LNCaP clone FGC (cell line): ENCODE results near the gene ADAM11.

ENCODE experiments used
- DNase-seq: peaks from one replicate; pipeline ENCODE4 v3.0.0-alpha.2; 2011; ENCODE audit warnings: low read depth
- H3K4me3 ChIP-seq: 2 replicates; pipeline ENCODE4 v1.5.1; 2011; ENCODE audit warnings: mild to moderate bottlenecking, low read depth, low read length, control low read depth
- TF ChIP-seq, protein P1 (sequence below): IDR thresholded peaks from 2 replicates; pipeline ENCODE4 v1.5.1; 2012; ENCODE audit warnings: mild to moderate bottlenecking; ENCODE audit not compliant: control insufficient read depth, insufficient read depth; ENCODE audit errors: extremely low read depth

Gene ADAM11

GRCh38 chr17:44776628-44777393, 18.0 kb downstream of the ADAM11 start:
- TF ChIP-seq, protein P1, sequence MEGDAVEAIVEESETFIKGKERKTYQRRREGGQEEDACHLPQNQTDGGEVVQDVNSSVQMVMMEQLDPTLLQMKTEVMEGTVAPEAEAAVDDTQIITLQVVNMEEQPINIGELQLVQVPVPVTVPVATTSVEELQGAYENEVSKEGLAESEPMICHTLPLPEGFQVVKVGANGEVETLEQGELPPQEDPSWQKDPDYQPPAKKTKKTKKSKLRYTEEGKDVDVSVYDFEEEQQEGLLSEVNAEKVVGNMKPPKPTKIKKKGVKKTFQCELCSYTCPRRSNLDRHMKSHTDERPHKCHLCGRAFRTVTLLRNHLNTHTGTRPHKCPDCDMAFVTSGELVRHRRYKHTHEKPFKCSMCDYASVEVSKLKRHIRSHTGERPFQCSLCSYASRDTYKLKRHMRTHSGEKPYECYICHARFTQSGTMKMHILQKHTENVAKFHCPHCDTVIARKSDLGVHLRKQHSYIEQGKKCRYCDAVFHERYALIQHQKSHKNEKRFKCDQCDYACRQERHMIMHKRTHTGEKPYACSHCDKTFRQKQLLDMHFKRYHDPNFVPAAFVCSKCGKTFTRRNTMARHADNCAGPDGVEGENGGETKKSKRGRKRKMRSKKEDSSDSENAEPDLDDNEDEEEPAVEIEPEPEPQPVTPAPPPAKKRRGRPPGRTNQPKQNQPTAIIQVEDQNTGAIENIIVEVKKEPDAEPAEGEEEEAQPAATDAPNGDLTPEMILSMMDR, result no peak
- H3K4me3 ChIP-seq, result peak overlapping the region; percentile 76
- DNase-seq, result no peak

GRCh38 chr17:44777394-44778348, 18.9 kb downstream of the ADAM11 start:
- DNase-seq, result no peak
- TF ChIP-seq, protein P1, result no peak
- H3K4me3 ChIP-seq, result no peak overlapping the region

DNA sequence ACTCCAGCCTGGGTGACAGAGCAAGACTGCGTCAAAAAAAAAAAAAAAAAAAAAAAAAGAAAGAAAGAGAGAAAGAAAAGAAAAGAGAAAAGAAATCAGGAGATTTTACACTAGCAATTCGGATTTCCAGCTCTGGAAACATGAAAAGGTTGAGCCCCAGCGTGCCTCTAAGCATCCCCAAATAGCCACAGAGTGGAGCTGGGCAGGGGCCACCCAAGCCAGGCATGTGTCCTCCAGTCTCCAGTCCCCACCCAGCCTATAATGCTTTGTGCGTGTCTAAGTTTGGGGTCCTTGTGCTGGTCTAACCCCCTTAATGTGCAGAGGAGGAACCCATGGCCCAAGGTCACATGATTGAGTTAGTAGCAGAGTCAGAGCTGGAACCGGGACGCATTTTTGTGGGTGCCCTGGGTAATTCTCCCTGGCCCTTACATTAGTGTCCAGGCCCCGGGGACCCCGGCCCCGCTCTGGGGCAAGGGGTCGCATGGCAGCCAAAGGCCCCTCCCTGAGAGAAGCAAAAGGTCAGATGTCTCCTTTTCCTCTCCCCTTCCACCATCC, 19.9 kb downstream of the ADAM11 start:
- DNase-seq, result no peak
- H3K4me3 ChIP-seq, result peak overlapping the region; percentile 40; the same call in 1 of the 2 replicates
- TF ChIP-seq, protein P1, result no peak

DNA sequence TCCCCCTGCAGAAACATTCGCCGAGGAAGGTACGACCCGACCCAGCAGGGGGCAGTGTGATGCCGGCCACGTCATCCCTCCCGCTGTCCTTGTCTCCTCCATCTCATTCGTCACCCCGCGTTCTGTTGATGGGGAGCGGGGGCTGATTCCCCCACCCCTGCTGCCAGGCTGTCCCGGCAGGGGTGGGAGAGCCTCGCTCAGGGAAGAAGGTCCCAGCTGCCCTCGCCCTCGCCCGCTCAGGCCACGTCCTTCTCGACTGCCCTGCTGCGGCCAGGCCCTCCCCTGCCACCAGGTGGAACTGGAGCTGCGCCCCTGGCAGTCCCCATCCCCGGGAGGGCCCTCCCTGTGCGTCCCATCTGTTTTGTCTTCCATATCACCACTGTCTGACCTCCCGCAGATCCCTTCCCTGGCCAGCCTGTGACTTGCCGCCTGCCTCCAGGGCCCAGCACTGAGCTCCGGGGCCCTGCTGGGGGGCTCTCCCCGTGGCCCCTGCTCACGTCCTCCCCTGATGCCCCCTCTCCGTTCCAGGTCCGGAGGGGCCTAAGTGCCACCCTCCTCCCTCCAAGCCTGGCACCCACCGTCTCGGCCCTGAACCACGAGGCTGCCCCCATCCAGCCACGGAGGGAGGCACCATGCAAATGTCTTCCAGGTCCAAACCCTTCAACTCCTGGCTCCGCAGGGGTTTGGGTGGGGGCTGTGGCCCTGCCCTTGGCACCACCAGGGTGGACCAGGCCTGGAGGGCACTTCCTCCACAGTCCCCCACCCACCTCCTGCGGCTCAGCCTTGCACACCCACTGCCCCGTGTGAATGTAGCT, 20.6 kb downstream of the ADAM11 start:
- DNase-seq, result no peak
- TF ChIP-seq, protein P1, result peak; percentile 91
- H3K4me3 ChIP-seq, result peak overlapping the region; percentile 40

GRCh38 chr17:44780161-44780560, 21.4 kb downstream of the ADAM11 start:
- TF ChIP-seq, protein P1, result no peak
- DNase-seq, result no peak
- no peak overlapping the region for H3K4me3 ChIP-seq

DNA sequence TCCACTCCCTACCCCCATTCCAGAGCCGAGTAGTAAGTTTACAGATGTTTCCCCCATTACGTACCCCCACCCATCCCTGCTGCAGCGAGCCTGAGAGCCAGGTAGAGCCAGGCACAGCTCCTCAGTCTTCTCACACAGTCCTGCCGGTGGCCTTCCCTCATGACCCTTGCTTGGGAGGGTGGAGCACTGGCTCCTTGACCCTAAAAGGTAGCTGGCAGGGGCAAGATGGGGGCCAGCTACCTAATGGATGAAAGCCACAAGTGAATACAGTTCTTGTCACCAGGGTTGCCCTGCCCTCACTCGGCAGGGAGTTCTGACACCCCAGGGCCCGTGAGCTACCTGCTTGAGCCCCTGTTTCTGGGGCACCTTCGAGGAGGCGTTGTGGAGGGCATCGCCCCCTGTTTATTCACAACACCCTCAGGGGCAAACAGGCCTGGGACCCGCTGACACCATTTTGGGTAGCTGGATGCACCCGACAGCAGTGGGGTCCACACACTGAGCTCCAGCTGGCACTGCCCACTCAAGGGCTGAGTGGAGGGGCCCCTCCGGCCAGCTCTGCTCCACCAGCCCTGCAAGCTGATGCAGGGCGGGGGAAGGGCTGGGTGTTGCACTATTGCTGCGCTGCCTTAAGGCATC, 22.2 kb downstream of the ADAM11 start:
- TF ChIP-seq, protein P1, result no peak
- no peak for DNase-seq
- H3K4me3 ChIP-seq, result no peak overlapping the region
